ENCODE data around the gene ZNF423.

GRCh38 chr16:49776085-49776595, 79.8 kb downstream of the ZNF423 start:
- no peak for TF ChIP-seq POLR2AphosphoS5 (IDR thresholded peaks at IDR 0.05)
- no peak for TF ChIP-seq EP300 (conservative IDR thresholded peaks at IDR 0.05; ENCODE audit: poor library complexity, severe bottlenecking)
- TF ChIP-seq, protein P1, sequence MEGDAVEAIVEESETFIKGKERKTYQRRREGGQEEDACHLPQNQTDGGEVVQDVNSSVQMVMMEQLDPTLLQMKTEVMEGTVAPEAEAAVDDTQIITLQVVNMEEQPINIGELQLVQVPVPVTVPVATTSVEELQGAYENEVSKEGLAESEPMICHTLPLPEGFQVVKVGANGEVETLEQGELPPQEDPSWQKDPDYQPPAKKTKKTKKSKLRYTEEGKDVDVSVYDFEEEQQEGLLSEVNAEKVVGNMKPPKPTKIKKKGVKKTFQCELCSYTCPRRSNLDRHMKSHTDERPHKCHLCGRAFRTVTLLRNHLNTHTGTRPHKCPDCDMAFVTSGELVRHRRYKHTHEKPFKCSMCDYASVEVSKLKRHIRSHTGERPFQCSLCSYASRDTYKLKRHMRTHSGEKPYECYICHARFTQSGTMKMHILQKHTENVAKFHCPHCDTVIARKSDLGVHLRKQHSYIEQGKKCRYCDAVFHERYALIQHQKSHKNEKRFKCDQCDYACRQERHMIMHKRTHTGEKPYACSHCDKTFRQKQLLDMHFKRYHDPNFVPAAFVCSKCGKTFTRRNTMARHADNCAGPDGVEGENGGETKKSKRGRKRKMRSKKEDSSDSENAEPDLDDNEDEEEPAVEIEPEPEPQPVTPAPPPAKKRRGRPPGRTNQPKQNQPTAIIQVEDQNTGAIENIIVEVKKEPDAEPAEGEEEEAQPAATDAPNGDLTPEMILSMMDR (IDR thresholded peaks at IDR 0.05; ENCODE audit: poor library complexity, severe bottlenecking), result no peak
- TF ChIP-seq, protein P2, sequence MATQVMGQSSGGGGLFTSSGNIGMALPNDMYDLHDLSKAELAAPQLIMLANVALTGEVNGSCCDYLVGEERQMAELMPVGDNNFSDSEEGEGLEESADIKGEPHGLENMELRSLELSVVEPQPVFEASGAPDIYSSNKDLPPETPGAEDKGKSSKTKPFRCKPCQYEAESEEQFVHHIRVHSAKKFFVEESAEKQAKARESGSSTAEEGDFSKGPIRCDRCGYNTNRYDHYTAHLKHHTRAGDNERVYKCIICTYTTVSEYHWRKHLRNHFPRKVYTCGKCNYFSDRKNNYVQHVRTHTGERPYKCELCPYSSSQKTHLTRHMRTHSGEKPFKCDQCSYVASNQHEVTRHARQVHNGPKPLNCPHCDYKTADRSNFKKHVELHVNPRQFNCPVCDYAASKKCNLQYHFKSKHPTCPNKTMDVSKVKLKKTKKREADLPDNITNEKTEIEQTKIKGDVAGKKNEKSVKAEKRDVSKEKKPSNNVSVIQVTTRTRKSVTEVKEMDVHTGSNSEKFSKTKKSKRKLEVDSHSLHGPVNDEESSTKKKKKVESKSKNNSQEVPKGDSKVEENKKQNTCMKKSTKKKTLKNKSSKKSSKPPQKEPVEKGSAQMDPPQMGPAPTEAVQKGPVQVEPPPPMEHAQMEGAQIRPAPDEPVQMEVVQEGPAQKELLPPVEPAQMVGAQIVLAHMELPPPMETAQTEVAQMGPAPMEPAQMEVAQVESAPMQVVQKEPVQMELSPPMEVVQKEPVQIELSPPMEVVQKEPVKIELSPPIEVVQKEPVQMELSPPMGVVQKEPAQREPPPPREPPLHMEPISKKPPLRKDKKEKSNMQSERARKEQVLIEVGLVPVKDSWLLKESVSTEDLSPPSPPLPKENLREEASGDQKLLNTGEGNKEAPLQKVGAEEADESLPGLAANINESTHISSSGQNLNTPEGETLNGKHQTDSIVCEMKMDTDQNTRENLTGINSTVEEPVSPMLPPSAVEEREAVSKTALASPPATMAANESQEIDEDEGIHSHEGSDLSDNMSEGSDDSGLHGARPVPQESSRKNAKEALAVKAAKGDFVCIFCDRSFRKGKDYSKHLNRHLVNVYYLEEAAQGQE (IDR thresholded peaks at IDR 0.05; ENCODE audit: borderline replicate concordance), result no peak
- TF ChIP-seq EZH2 (IDR thresholded peaks at IDR 0.05; ENCODE audit: borderline replicate concordance, insufficient read depth, low read length, poor library complexity, severe bottlenecking), result no peak
